Mesendoderm (in vitro differentiated cells): Measurements from ENCODE around the gene MYBPHL.
"Not testable (repeated sequence)": the region's sequence is repeated elsewhere in the genome, so short reads cannot be mapped to it uniquely, and the experiment has no call there.

ENCODE experiments used
- DNase-seq: peaks from one replicate; pipeline ENCODE4 v3.0.0; 2013
- H2AK5ac ChIP-seq: 2 replicates; pipeline ENCODE4 v1.6.1; 2013; ENCODE audit warnings: low read length, inconsistent platforms
- H2BK120ac ChIP-seq: 2 replicates; pipeline ENCODE4 v1.6.1; 2013; ENCODE audit warnings: low read depth, mild to moderate bottlenecking, low read length, moderate library complexity, mixed read lengths
- H2BK15ac ChIP-seq: replicated peaks from 2 replicates; pipeline ENCODE4 v1.6.1; 2013; ENCODE audit warnings: low read depth, mild to moderate bottlenecking, moderate library complexity
- H2BK5ac ChIP-seq: 2 replicates; pipeline ENCODE4 v1.6.1; 2013; ENCODE audit warnings: low read length, inconsistent platforms
- H3K18ac ChIP-seq: 2 replicates; pipeline ENCODE4 v1.6.1; 2013; ENCODE audit warnings: mild to moderate bottlenecking, low read length, mixed read lengths
- H3K23ac ChIP-seq: one replicate; pipeline ENCODE4 v1.6.1; 2013; ENCODE audit warnings: low read length
- H3K27ac ChIP-seq: 2 replicates; pipeline ENCODE4 v1.5.1; 2013; ENCODE audit warnings: low read depth, mild to moderate bottlenecking, inconsistent platforms, low read length, moderate library complexity
- H3K27me3 ChIP-seq: 2 replicates; pipeline ENCODE4 v1.6.1; 2013; ENCODE audit warnings: low read length, control low read depth, mild to moderate bottlenecking, inconsistent platforms; ENCODE audit not compliant: insufficient read depth, poor library complexity
- H3K36me3 ChIP-seq: 2 replicates; pipeline ENCODE4 v1.6.1; 2013; ENCODE audit warnings: low read length, inconsistent platforms; ENCODE audit not compliant: control insufficient read depth, insufficient read depth
- H3K4ac ChIP-seq: one replicate; pipeline ENCODE4 v1.6.1; 2013; ENCODE audit warnings: low read depth, mild to moderate bottlenecking, low read length, moderate library complexity
- H3K4me1 ChIP-seq: 2 replicates; pipeline ENCODE4 v1.6.1; 2013; ENCODE audit warnings: low read depth, low read length, inconsistent platforms; ENCODE audit not compliant: control insufficient read depth
- H3K4me2 ChIP-seq: 2 replicates; pipeline ENCODE4 v1.6.1; 2013; ENCODE audit warnings: low read length
- H3K4me3 ChIP-seq: 2 replicates; pipeline ENCODE4 v1.5.1; 2013; ENCODE audit warnings: mild to moderate bottlenecking, low read length
- H3K56ac ChIP-seq: one replicate; pipeline ENCODE4 v1.6.1; 2013; ENCODE audit warnings: low read length
- H3K79me1 ChIP-seq: 2 replicates; pipeline ENCODE4 v1.6.1; 2013; ENCODE audit warnings: low read length, inconsistent platforms
- H3K79me2 ChIP-seq: 2 replicates; pipeline ENCODE4 v1.6.1; 2013; ENCODE audit warnings: mild to moderate bottlenecking, low read length; ENCODE audit not compliant: control insufficient read depth, insufficient read depth
- H3K9ac ChIP-seq: 2 replicates; pipeline ENCODE4 v1.6.1; 2013; ENCODE audit warnings: low read length, inconsistent platforms
- H4K5ac ChIP-seq: one replicate; pipeline ENCODE4 v1.6.1; 2013; ENCODE audit warnings: low read length
- H4K8ac ChIP-seq: one replicate; pipeline ENCODE4 v1.6.1; 2013; ENCODE audit warnings: low read depth, mild to moderate bottlenecking, control low read depth, low read length, moderate library complexity
- WGBS: extraction: QIAGEN DNeasy Blood & Tissue Kit; methylation state at CpG from one replicate; pipeline ENCODE4 v1.1.7; 2013; ENCODE audit warnings: low lambda C conversion rate, missing lambda C conversion rate; ENCODE audit not compliant: insufficient coverage; ENCODE audit errors: extremely low coverage; 5-methylcytosine and 5-hydroxymethylcytosine counted together

Gene MYBPHL

DNA sequence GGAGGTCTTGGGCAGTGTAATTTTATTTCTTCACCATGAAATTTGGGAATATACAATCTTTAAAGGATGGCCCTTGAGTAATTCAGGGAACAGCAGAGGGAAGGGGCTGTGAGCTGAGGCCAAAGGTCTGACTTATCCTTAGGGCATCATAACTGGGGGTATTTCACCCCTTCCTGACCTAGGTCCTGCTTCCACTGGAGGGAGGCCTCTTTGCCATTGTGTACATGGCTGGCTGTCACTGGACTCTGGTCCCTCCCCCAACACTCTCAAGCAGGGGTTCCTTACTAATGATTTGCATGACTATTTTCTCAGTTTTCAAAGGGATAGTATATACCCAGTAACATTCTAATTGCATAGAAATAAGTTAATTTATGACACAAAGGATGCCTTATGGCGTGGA, 16.7 kb downstream of the MYBPHL start:
- WGBS, result no CpG with 5 or more reads among the region's 1 CpG
- H3K79me1 ChIP-seq, result no peaks in the 10 kb centered on the region
- H3K4me1 ChIP-seq, result no peaks in the 10 kb centered on the region
- H2AK5ac ChIP-seq, result no peak overlapping the region
- no peak overlapping the region for H3K4ac ChIP-seq
- no peaks in the 10 kb centered on the region for H3K27me3 ChIP-seq
- H3K27ac ChIP-seq, result no peak overlapping the region
- no peak overlapping the region for H4K5ac ChIP-seq
- no peak overlapping the region for H2BK5ac ChIP-seq
- H4K8ac ChIP-seq, result no peak overlapping the region
- H3K18ac ChIP-seq, result no peak overlapping the region
- H2BK120ac ChIP-seq, result no peak overlapping the region
- no peak overlapping the region for H3K23ac ChIP-seq
- no peak overlapping the region for H3K9ac ChIP-seq
- no peaks in the 10 kb centered on the region for H3K36me3 ChIP-seq
- H3K56ac ChIP-seq, result no peak overlapping the region
- H2BK15ac ChIP-seq, result no peak overlapping the region
- H3K4me2 ChIP-seq, result no peak overlapping the region
- H3K4me3 ChIP-seq, result no peak overlapping the region
- H3K79me2 ChIP-seq, result no peaks in the 10 kb centered on the region
- no peak for DNase-seq

DNA sequence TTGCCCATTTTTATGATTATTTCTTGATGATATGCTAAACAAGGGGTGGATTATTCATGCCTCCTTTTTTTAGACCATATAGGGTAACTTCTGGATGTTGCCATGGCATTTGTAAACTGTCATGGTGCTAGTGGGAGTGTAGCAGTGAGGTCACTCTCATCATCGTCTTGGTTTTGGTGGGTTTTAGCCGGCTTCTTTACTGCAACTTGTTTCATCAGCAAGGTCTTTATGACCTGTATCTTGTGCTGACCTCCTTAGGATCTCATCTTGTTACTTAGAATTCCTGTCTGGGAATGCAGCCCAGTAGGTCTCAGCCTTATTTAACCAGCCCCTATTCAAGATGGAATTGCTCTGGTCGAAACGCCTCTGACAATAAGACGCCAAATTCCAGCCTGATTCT, 20.0 kb downstream of the MYBPHL start:
- H3K79me2 ChIP-seq, result peaks cover 11% of the 10 kb centered on the region
- not testable (repeated sequence) for H2BK120ac ChIP-seq, H4K5ac ChIP-seq, H3K27me3 ChIP-seq, H3K23ac ChIP-seq, H3K4me1 ChIP-seq, H3K18ac ChIP-seq, H3K36me3 ChIP-seq, H3K4ac ChIP-seq, H3K79me1 ChIP-seq, H2BK5ac ChIP-seq, H3K4me3 ChIP-seq, H4K8ac ChIP-seq, H2BK15ac ChIP-seq, H3K27ac ChIP-seq, H2AK5ac ChIP-seq, H3K4me2 ChIP-seq, H3K56ac ChIP-seq, H3K9ac ChIP-seq
- no CpG with 5 or more reads among the region's 5 CpGs for WGBS
- peak; percentile 63 for DNase-seq

DNA sequence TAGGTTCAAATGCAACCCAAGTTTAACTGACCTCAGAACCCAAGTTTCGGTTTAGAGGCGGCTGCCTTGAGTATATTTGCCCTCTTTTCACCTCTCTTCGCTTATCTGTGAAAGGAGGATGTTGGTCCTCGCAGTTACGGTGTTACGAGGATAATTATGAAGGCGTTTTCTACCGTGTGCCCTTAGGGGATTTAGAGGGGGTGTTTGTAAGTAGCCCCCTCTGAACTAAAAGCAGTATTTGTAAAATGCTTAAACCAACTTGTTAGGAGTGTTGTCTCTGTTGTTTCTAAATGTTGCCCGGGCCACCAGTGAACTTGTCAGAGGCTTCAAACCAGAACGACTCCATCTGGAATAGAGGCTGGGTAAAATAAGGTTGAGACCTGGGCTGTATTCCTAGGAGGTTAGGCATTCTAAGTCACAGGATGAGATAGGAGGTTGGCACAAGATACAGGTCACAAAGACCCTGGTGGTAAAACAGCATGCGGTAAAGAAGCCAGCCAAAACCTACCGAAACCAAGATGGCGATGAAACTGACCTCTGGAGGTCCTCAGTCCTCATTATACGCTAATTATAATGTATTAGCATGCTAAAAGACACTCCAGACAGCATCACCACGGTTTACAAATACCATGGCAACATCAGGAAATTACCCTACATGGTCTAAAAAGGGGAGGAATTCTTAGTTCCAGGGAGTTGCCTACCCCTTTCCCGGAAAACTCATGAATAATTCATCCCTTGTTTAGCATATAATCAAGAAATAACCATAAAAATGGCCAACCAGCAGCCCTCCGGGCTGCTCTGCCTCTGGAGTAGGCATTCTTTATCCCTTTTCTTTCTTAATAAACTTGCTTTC, 22.8 kb downstream of the MYBPHL start:
- Histone ChIP-seq H3K27ac (no peak overlapping the region), H3K4me1 (peaks cover 5% of the 10 kb centered on the region), H3K4me3 (no peak overlapping the region), H2AK5ac (no peak overlapping the region), H3K36me3 (peaks cover 4% of the 10 kb centered on the region), H3K18ac (peak overlapping the region; percentile 63), H3K4me2 (peak overlapping the region; percentile 60), H3K79me2 (peaks cover 13% of the 10 kb centered on the region), H4K5ac (no peak overlapping the region), H3K4ac (peak overlapping the region; percentile 41), H2BK15ac (no peak overlapping the region), H3K56ac (peak overlapping the region; percentile 95), H3K23ac (no peak overlapping the region), H4K8ac (no peak overlapping the region), H3K9ac (peak overlapping the region; percentile 87), H3K27me3 (no peaks in the 10 kb centered on the region), H3K79me1 (peaks cover 12% of the 10 kb centered on the region), H2BK120ac (no peak overlapping the region), H2BK5ac (no peak overlapping the region)
- WGBS, result no CpG with 5 or more reads among the region's 17 CpGs
- DNase-seq, result peak; percentile 70

DNA sequence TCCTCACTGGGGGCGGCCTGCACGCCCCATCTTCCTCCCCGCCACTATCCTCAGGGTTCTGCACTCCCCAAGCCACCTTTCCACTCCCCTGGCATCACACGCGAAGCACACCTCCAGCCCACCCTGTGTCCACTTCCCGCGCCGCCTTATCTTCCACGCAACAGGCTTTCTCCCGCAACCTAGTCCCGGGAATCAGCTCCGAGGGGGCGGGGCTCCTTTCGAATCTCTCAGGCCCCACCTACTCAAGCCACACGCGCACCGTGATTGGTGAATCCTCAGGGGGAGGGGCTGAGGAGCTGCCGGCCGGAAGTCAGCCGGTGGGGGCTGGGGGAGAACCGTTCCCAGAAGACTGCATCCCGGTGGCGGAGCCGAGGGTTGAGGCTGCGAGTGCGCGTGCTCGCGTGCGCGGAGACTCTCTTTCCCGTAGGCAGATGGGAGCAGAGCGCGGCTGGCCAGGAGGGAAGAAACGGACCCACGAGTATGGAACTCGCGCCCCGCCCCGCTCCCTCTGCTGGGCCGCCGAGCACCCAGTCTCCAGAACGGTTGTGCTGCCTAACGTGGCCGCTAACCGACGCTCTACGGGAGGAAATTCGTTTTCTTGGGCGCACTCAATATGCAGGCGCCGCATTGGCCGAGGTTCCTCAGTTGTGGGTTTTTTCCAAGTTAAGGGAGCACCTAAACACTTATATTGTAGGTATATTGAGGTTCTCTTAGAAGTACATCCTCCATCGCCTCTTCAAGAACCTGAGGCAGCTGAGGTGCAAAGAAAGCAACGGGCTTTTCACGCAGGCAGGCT, 23.7 kb downstream of the MYBPHL start, which contains the start of gene PSRC1:
Gene PSRC1 (minus strand): TSS at position 194 of the 796 bp plus-strand sequence.
- H2AK5ac ChIP-seq, result peak within 1 kb of the TSS; percentile 92
- H3K9ac ChIP-seq, result peak within 1 kb of the TSS; percentile 95
- no peak within 1 kb of the TSS for H2BK120ac ChIP-seq
- H3K4me1 ChIP-seq, result peaks cover 5% of the 10 kb centered on the region
- H4K5ac ChIP-seq, result no peak within 1 kb of the TSS
- H3K4me3 ChIP-seq, result peak within 1 kb of the TSS; percentile 93
- H3K4ac ChIP-seq, result peak within 1 kb of the TSS; percentile 56
- H3K27ac ChIP-seq, result peak within 1 kb of the TSS; percentile 79
- peak within 1 kb of the TSS; percentile 91 for H2BK5ac ChIP-seq
- H3K79me2 ChIP-seq, result peaks cover 13% of the 10 kb centered on the region
- H2BK15ac ChIP-seq, result no peak within 1 kb of the TSS
- H3K18ac ChIP-seq, result peak within 1 kb of the TSS; percentile 63
- no peak within 1 kb of the TSS for H4K8ac ChIP-seq
- H3K23ac ChIP-seq, result peak within 1 kb of the TSS; percentile 99
- peak within 1 kb of the TSS; percentile 60 for H3K4me2 ChIP-seq
- peaks cover 6% of the 10 kb centered on the region for H3K36me3 ChIP-seq
- no CpG with 5 or more reads among the region's 56 CpGs for WGBS
- H3K79me1 ChIP-seq, result peaks cover 12% of the 10 kb centered on the region
- peak within 1 kb of the TSS; percentile 98 for H3K56ac ChIP-seq
- DNase-seq, result peak; percentile 97
- no peaks in the 10 kb centered on the region for H3K27me3 ChIP-seq

DNA sequence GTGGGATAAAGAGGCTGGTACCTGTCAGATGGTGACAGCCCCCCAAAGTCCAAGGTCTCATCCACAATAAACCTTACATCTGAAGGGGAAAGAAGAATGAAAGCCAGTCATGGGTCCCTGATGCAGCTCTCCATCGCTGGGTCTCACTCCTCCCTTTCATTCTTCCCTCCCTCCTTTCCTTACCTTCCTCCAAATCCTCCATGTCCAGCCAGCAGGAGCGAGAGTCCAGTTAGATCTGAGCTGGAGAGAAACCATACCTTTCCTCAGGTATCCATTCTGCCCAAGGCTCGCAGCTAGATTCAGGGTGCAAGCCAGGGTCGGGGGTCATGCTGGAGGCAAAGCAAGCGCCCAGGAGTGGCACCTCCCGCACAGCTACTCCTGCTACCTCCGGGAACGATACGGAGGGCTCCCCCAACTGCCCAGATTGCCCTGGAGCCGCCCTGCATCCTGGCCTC, 24.3 kb downstream of the MYBPHL start:
- H3K4me2 ChIP-seq, result peak overlapping the region; percentile 56
- H2BK5ac ChIP-seq, result peak overlapping the region; percentile 91
- peak overlapping the region; percentile 95 for H3K9ac ChIP-seq
- H3K4ac ChIP-seq, result peak overlapping the region; percentile 45
- WGBS, result no CpG with 5 or more reads among the region's 10 CpGs
- H3K27me3 ChIP-seq, result no peaks in the 10 kb centered on the region
- no peak overlapping the region for H2BK120ac ChIP-seq
- peak overlapping the region; percentile 92 for H2AK5ac ChIP-seq
- H3K79me1 ChIP-seq, result peaks cover 12% of the 10 kb centered on the region
- peak overlapping the region; percentile 93 for H3K4me3 ChIP-seq
- no peak overlapping the region for H4K5ac ChIP-seq
- peak overlapping the region; percentile 54 for H3K27ac ChIP-seq
- peak overlapping the region; percentile 99 for H3K23ac ChIP-seq
- peak overlapping the region; percentile 4 for H3K18ac ChIP-seq
- H3K4me1 ChIP-seq, result peaks cover 5% of the 10 kb centered on the region
- H3K56ac ChIP-seq, result peak overlapping the region; percentile 98
- no peak overlapping the region for H4K8ac ChIP-seq
- no peak for DNase-seq
- no peak overlapping the region for H2BK15ac ChIP-seq
- H3K36me3 ChIP-seq, result peaks cover 6% of the 10 kb centered on the region
- H3K79me2 ChIP-seq, result peaks cover 13% of the 10 kb centered on the region
